Mesenchymal stem cell (in vitro differentiated cells and primary cell): ENCODE results near the gene PLGRKT.

Source experiments
- DNase-seq: peaks from one replicate; pipeline ENCODE4 v3.0.0-alpha.2; 2013
- H2AFZ ChIP-seq: one replicate; pipeline ENCODE4 v1.6.1; 2013; ENCODE audit warnings: low read depth, mild to moderate bottlenecking, control low read depth, inconsistent platforms, low read length, moderate library complexity
- H2AK5ac ChIP-seq: 2 replicates; pipeline ENCODE4 v1.6.1; 2013; ENCODE audit warnings: low read length, moderate library complexity, mild to moderate bottlenecking, inconsistent platforms; ENCODE audit not compliant: severe bottlenecking
- H2BK120ac ChIP-seq: one replicate; pipeline ENCODE4 v1.6.1; 2013; ENCODE audit warnings: low read depth, mild to moderate bottlenecking, inconsistent platforms, low read length, moderate library complexity
- H2BK12ac ChIP-seq, 2 experiments: one replicate each; pipeline ENCODE4 v1.6.1; 2013; ENCODE audit warnings: inconsistent platforms in 2 of 2, low read length in 2 of 2, mild to moderate bottlenecking in 2 of 2, moderate library complexity in 2 of 2, control low read depth in 1 of 2
- H2BK15ac ChIP-seq: one replicate; pipeline ENCODE4 v1.6.1; 2013; ENCODE audit warnings: mild to moderate bottlenecking, low read depth, inconsistent platforms; ENCODE audit not compliant: poor library complexity, severe bottlenecking
- H2BK5ac ChIP-seq: 2 replicates; pipeline ENCODE4 v1.6.1; 2013; ENCODE audit warnings: low read depth, mild to moderate bottlenecking, low read length, control low read depth, inconsistent platforms; ENCODE audit not compliant: poor library complexity, severe bottlenecking
- H3K14ac ChIP-seq, 2 experiments: one replicate each; pipeline ENCODE4 v1.6.1; 2013; ENCODE audit warnings: inconsistent platforms in 2 of 2, low read length in 2 of 2, control low read depth in 1 of 2, mild to moderate bottlenecking in 1 of 2, moderate library complexity in 1 of 2
- H3K18ac ChIP-seq, 2 experiments: one replicate each; pipeline ENCODE4 v1.6.1; 2013; ENCODE audit warnings: inconsistent platforms in 2 of 2, low read length in 2 of 2, control low read depth in 1 of 2, low read depth in 1 of 2, mild to moderate bottlenecking in 1 of 2
- H3K23ac ChIP-seq, 2 experiments: one replicate each; pipeline ENCODE4 v1.6.1; 2013; ENCODE audit warnings: inconsistent platforms in 2 of 2, low read length in 2 of 2, mild to moderate bottlenecking in 2 of 2, moderate library complexity in 2 of 2, control low read depth in 1 of 2
- H3K27ac ChIP-seq: 2 replicates; pipeline ENCODE4 v1.5.1; 2013; ENCODE audit warnings: mild to moderate bottlenecking, moderate library complexity, low read length, control low read depth, inconsistent platforms; ENCODE audit not compliant: poor library complexity, severe bottlenecking
- H3K27me3 ChIP-seq, 2 experiments: 2 replicates each; pipeline versions ENCODE4 v1.6.1 to v1.7.0; 2013; ENCODE audit warnings: low read length in 2 of 2, mild to moderate bottlenecking in 2 of 2, moderate library complexity in 2 of 2, control low read depth in 1 of 2, inconsistent platforms in 1 of 2; ENCODE audit not compliant: control insufficient read depth in 1 of 2, insufficient read depth in 1 of 2
- H3K36me3 ChIP-seq, 2 experiments: 2 replicates each; pipeline versions ENCODE4 v1.6.1 to v1.7.0; 2013; ENCODE audit warnings: low read length in 2 of 2, control low read depth in 1 of 2, inconsistent platforms in 1 of 2, low read depth in 1 of 2, mild to moderate bottlenecking in 1 of 2; ENCODE audit not compliant: insufficient read depth in 2 of 2, control insufficient read depth in 1 of 2
- H3K4ac ChIP-seq, 2 experiments: one replicate each; pipeline ENCODE4 v1.6.1; 2013; ENCODE audit warnings: inconsistent platforms in 2 of 2, low read length in 2 of 2, mild to moderate bottlenecking in 2 of 2, moderate library complexity in 2 of 2, control low read depth in 1 of 2, low read depth in 1 of 2
- H3K4me1 ChIP-seq: 2 replicates; pipeline ENCODE4 v1.6.1; 2013; ENCODE audit warnings: low read depth, low read length, control low read depth; ENCODE audit not compliant: control insufficient read depth, insufficient read depth
- H3K4me2 ChIP-seq: 2 replicates; pipeline ENCODE4 v1.6.1; 2013; ENCODE audit warnings: low read length, mild to moderate bottlenecking, inconsistent platforms; ENCODE audit not compliant: poor library complexity, severe bottlenecking
- H3K4me3 ChIP-seq, 2 experiments: 2 replicates each; pipeline versions ENCODE4 v1.5.1 to v1.7.0; 2013; ENCODE audit warnings: low read length in 2 of 2, mild to moderate bottlenecking in 2 of 2, control low read depth in 1 of 2, low read depth in 1 of 2; ENCODE audit not compliant: insufficient read depth in 1 of 2
- H3K79me1 ChIP-seq: replicated peaks from 2 replicates; pipeline ENCODE4 v1.6.1; 2013; ENCODE audit warnings: mild to moderate bottlenecking, control low read depth, low read length, inconsistent platforms; ENCODE audit not compliant: poor library complexity, severe bottlenecking
- H3K9ac ChIP-seq: 2 replicates; pipeline ENCODE4 v1.7.0; 2013; ENCODE audit warnings: mild to moderate bottlenecking, low read length, moderate library complexity
- H3K9me3 ChIP-seq: 2 replicates; pipeline ENCODE4 v1.7.0; 2013; ENCODE audit warnings: mild to moderate bottlenecking, low read length; ENCODE audit not compliant: control insufficient read depth
- H4K8ac ChIP-seq: one replicate; pipeline ENCODE4 v1.6.1; 2013; ENCODE audit warnings: inconsistent platforms, mild to moderate bottlenecking, low read length, moderate library complexity
- H4K91ac ChIP-seq: one replicate; pipeline ENCODE4 v1.6.1; 2013; ENCODE audit warnings: mild to moderate bottlenecking, low read length, inconsistent platforms
- WGBS: methylation state at CpG from one replicate; pipeline ENCODE4 v1.1.7; 2013; ENCODE audit warnings: mixed read lengths; 5-methylcytosine and 5-hydroxymethylcytosine counted together

Gene PLGRKT

GRCh38 chr9:5421163-5421562 lies 16.6 kb downstream of the PLGRKT start:
- WGBS, result 92% methylated on average over 2 of the region's 2 CpGs
- DNase-seq, result no peak
- Histone ChIP-seq H3K18ac (no peak overlapping the region), H3K36me3 (peaks cover 0 to 9% of the 10 kb centered on the region in 2 experiments), H3K9ac (no peak overlapping the region), H2BK120ac (no peak overlapping the region), H3K14ac (no peak overlapping the region), H3K4me1 (no peaks in the 10 kb centered on the region), H2AK5ac (no peak overlapping the region), H3K27me3 (no peaks in the 10 kb centered on the region), H3K9me3 (no peaks in the 10 kb centered on the region), H2BK12ac (no peak overlapping the region), H2BK15ac (no peak overlapping the region), H3K23ac (no peak overlapping the region), H4K8ac (no peak overlapping the region), H3K4ac (no peak overlapping the region), H4K91ac (no peak overlapping the region), H2BK5ac (no peak overlapping the region), H3K4me3 (no peak overlapping the region), H3K4me2 (no peak overlapping the region), H3K79me1 (no peaks in the 10 kb centered on the region), H3K27ac (no peak overlapping the region), H2AFZ (no peak overlapping the region)

- Histone ChIP-seq H3K4me3 (no peak overlapping the region), H4K8ac (no peak overlapping the region), H3K9me3 (no peaks in the 10 kb centered on the region), H3K4ac (no peak overlapping the region), H3K4me1 (no peaks in the 10 kb centered on the region), H2AFZ (no peak overlapping the region), H3K18ac (no peak overlapping the region), H2BK5ac (no peak overlapping the region), H3K23ac (no peak overlapping the region), H3K79me1 (no peaks in the 10 kb centered on the region), H3K4me2 (no peak overlapping the region), H3K27ac (no peak overlapping the region), H3K36me3 (peaks cover 0 to 9% of the 10 kb centered on the region in 2 experiments), H3K14ac (no peak overlapping the region), H4K91ac (no peak overlapping the region), H2AK5ac (no peak overlapping the region), H3K27me3 (no peaks in the 10 kb centered on the region), H2BK15ac (no peak overlapping the region), H2BK120ac (no peak overlapping the region), H2BK12ac (no peak overlapping the region), H3K9ac (no peak overlapping the region)
- no peak for DNase-seq
These were observed 17.7 kb downstream of the PLGRKT start for GRCh38 chr9:5419987-5420386.

GRCh38 chr9:5418481-5418880 lies 19.2 kb downstream of the PLGRKT start:
- Histone ChIP-seq H2BK12ac (no peak overlapping the region), H2AK5ac (no peak overlapping the region), H2BK15ac (no peak overlapping the region), H3K9ac (no peak overlapping the region), H3K23ac (no peak overlapping the region), H3K27ac (no peak overlapping the region), H2BK120ac (no peak overlapping the region), H3K27me3 (no peaks in the 10 kb centered on the region), H2BK5ac (no peak overlapping the region), H3K4me1 (no peaks in the 10 kb centered on the region), H3K4ac (no peak overlapping the region), H3K9me3 (no peaks in the 10 kb centered on the region), H2AFZ (no peak overlapping the region), H3K36me3 (peaks cover 0 to 9% of the 10 kb centered on the region in 2 experiments), H4K8ac (no peak overlapping the region), H3K14ac (no peak overlapping the region), H4K91ac (no peak overlapping the region), H3K4me2 (no peak overlapping the region), H3K18ac (no peak overlapping the region), H3K79me1 (no peaks in the 10 kb centered on the region), H3K4me3 (no peak overlapping the region)
- 98% methylated on average over 20 of the region's 20 CpGs for WGBS
- DNase-seq, result no peak

- no peak for DNase-seq
- no peaks in the 10 kb centered on the region for H3K27me3 ChIP-seq
- no peak overlapping the region for H3K4me2 ChIP-seq
- no peak overlapping the region for H2BK15ac ChIP-seq
- no peak overlapping the region for H2AFZ ChIP-seq
- no peak overlapping the region for H4K8ac ChIP-seq
- H3K36me3 ChIP-seq, result peaks cover 0 to 9% of the 10 kb centered on the region in 2 experiments
- WGBS, result 100% methylated on average over 2 of the region's 3 CpGs
- no peak overlapping the region for H2AK5ac ChIP-seq
- no peak overlapping the region for H2BK120ac ChIP-seq
- no peaks in the 10 kb centered on the region for H3K79me1 ChIP-seq
- no peak overlapping the region for H3K23ac ChIP-seq
- no peak overlapping the region for H3K27ac ChIP-seq
- no peak overlapping the region for H2BK12ac ChIP-seq
- no peaks in the 10 kb centered on the region for H3K9me3 ChIP-seq
- H3K9ac ChIP-seq, result no peak overlapping the region
- H3K4me1 ChIP-seq, result no peaks in the 10 kb centered on the region
- no peak overlapping the region for H3K4me3 ChIP-seq
- no peak overlapping the region for H2BK5ac ChIP-seq
- H3K14ac ChIP-seq, result no peak overlapping the region
- no peak overlapping the region for H3K4ac ChIP-seq
- no peak overlapping the region for H4K91ac ChIP-seq
- no peak overlapping the region for H3K18ac ChIP-seq
These were observed 20.8 kb downstream of the PLGRKT start for GRCh38 chr9:5416953-5417352.
